NCI-H1930 (cell line): Measurements from ENCODE around the gene TTLL4.

Source experiments
- DNase-seq, 2 experiments: peaks; one replicate each; lab custom pipeline; 2025; lab: John Stamatoyannopoulos, UW

TTLL4 gene

GRCh38 chr2:218710687-218711549 is at the start of gene TTLL4:
Gene TTLL4, plus strand, starts transcription at chr2:218710835. Its CDS starts 26,842 bp downstream, at chr2:218737677.
- peak; percentile 95 to 96 for DNase-seq

GRCh38 chr2:218662377-218662776 is 48.3 kb upstream of the TTLL4 start:
- no peak for DNase-seq

- DNase-seq, result no peak
Observed at GRCh38 chr2:218662827-218663226, 47.8 kb upstream of the TTLL4 start.

GRCh38 chr2:218663901-218664300 is 46.7 kb upstream of the TTLL4 start:
- no peak for DNase-seq

GRCh38 chr2:218664653-218665052 is 46.0 kb upstream of the TTLL4 start:
- DNase-seq, result no peak

GRCh38 chr2:218671097-218671653 is 39.5 kb upstream of the TTLL4 start:
- no peak for DNase-seq

GRCh38 chr2:218671654-218672566 is 38.7 kb upstream of the TTLL4 start, which contains the start of the genes RNF25 and STK36:
Gene RNF25, minus strand, starts transcription at chr2:218672002. Its CDS starts 32 bp downstream, at chr2:218671970.
Gene STK36, plus strand, starts transcription at chr2:218672086. Its CDS starts 744 bp downstream, at chr2:218672830.
- peak; percentile 78 to 85 for DNase-seq

GRCh38 chr2:218679119-218679518 is 31.5 kb upstream of the TTLL4 start:
- no peak for DNase-seq

- no peak for DNase-seq
Observed at GRCh38 chr2:218680061-218680460, 30.6 kb upstream of the TTLL4 start.

GRCh38 chr2:218687400-218688060 is 23.1 kb upstream of the TTLL4 start:
- DNase-seq, result peak in 1 of 2 experiments; percentile 12

GRCh38 chr2:218691234-218691633 is 19.4 kb upstream of the TTLL4 start:
- DNase-seq, result no peak

GRCh38 chr2:218694405-218695145 is 16.1 kb upstream of the TTLL4 start:
- no peak for DNase-seq

GRCh38 chr2:218698885-218699284 is 11.8 kb upstream of the TTLL4 start:
- no peak for DNase-seq

GRCh38 chr2:218701806-218702205 is 8.8 kb upstream of the TTLL4 start:
- no peak for DNase-seq

GRCh38 chr2:218703341-218703740 is 7.3 kb upstream of the TTLL4 start:
- no peak for DNase-seq

GRCh38 chr2:218708086-218708485 is 2.5 kb upstream of the TTLL4 start:
- DNase-seq, result no peak

- no peak for DNase-seq
Observed at GRCh38 chr2:218709908-218710307, 727 bp upstream of the TTLL4 start.

- DNase-seq, result peak in 1 of 2 experiments; percentile 20
Observed at GRCh38 chr2:218710334-218710686, 325 bp upstream of the TTLL4 start.

GRCh38 chr2:218711550-218711929 is 905 bp downstream of the TTLL4 start:
- no peak for DNase-seq

- DNase-seq, result no peak
Observed at GRCh38 chr2:218713922-218714321, 3.3 kb downstream of the TTLL4 start.

GRCh38 chr2:218716070-218716469 is 5.4 kb downstream of the TTLL4 start:
- no peak for DNase-seq
